Measurements from ENCODE around the gene ADARB2.

The ADARB2 gene

GRCh38 chr10:1534820-1535219 lies 202.5 kb downstream of the ADARB2 start:
- Histone ChIP-seq H3K27ac (ENCODE audit: low read depth, low read length) (no peak overlapping the region), H4K20me1 (ENCODE audit: control insufficient read depth, insufficient read depth, low read depth, low read length) (no peaks in the 10 kb centered on the region), H3K79me2 (ENCODE audit: control insufficient read depth, low read length) (no peaks in the 10 kb centered on the region), H3K4me3 (ENCODE audit: low read length) (no peak overlapping the region), H3K9me3 (ENCODE audit: control insufficient read depth, insufficient read depth, low read length) (no peaks in the 10 kb centered on the region), H3K27me3 (ENCODE audit: control insufficient read depth, low read length) (no peaks in the 10 kb centered on the region), H3K9me2 (replicated peaks; ENCODE audit: control insufficient read depth, low read length) (no peaks in the 10 kb centered on the region), H3K4me1 (ENCODE audit: control insufficient read depth, low read length) (peaks cover 12% of the 10 kb centered on the region), H3K4me2 (ENCODE audit: low read length) (no peak overlapping the region), H3F3A (ENCODE audit: control insufficient read depth, insufficient read depth) (peaks cover 2% of the 10 kb centered on the region; the same call in 1 of the 2 replicates), H3K36me3 (ENCODE audit: control insufficient read depth, low read length) (no peaks in the 10 kb centered on the region)
- no peak for TF ChIP-seq EZH2phosphoT487 (IDR thresholded peaks at IDR 0.05; ENCODE audit: borderline replicate concordance, low read length)
- TF ChIP-seq CTCF (IDR thresholded peaks at IDR 0.05; ENCODE audit: low read depth, low read length, poor library complexity, severe bottlenecking), result no peak

GRCh38 chr10:1532636-1533035 lies 204.7 kb downstream of the ADARB2 start:
- Histone ChIP-seq H3K4me1 (ENCODE audit: control insufficient read depth, low read length) (no peaks in the 10 kb centered on the region), H3K27me3 (ENCODE audit: control insufficient read depth, low read length) (no peaks in the 10 kb centered on the region; the same call in 1 of the 2 replicates)

GRCh38 chr10:1531883-1532597 lies 205.3 kb downstream of the ADARB2 start:
- Histone ChIP-seq H3K9me2 (replicated peaks; ENCODE audit: control insufficient read depth, low read length) (no peaks in the 10 kb centered on the region), H3K4me1 (ENCODE audit: control insufficient read depth, low read length) (no peaks in the 10 kb centered on the region; the same call in 1 of the 2 replicates), H3K4me2 (ENCODE audit: low read length) (no peak overlapping the region), H3K27me3 (ENCODE audit: control insufficient read depth, low read length) (no peaks in the 10 kb centered on the region; the same call in 1 of the 2 replicates), H3K9me3 (ENCODE audit: control insufficient read depth, insufficient read depth, low read length) (no peaks in the 10 kb centered on the region), H4K20me1 (ENCODE audit: control insufficient read depth, insufficient read depth, low read depth, low read length) (no peaks in the 10 kb centered on the region), H3K4me3 (ENCODE audit: low read length) (no peak overlapping the region), H3K79me2 (ENCODE audit: control insufficient read depth, low read length) (no peaks in the 10 kb centered on the region), H3K27ac (ENCODE audit: low read depth, low read length) (no peak overlapping the region), H3F3A (ENCODE audit: control insufficient read depth, insufficient read depth) (no peaks in the 10 kb centered on the region), H3K36me3 (ENCODE audit: control insufficient read depth, low read length) (no peaks in the 10 kb centered on the region)
- TF ChIP-seq CTCF (IDR thresholded peaks at IDR 0.05; ENCODE audit: low read depth, low read length, poor library complexity, severe bottlenecking) (no peak), EZH2phosphoT487 (IDR thresholded peaks at IDR 0.05; ENCODE audit: borderline replicate concordance, low read length) (no peak)

More at GRCh38 chr10:1532636-1533035, 204.7 kb downstream of the ADARB2 start:
- Histone ChIP-seq H3K27ac (ENCODE audit: low read depth, low read length) (no peak overlapping the region), H4K20me1 (ENCODE audit: control insufficient read depth, insufficient read depth, low read depth, low read length) (no peaks in the 10 kb centered on the region), H3K9me3 (ENCODE audit: control insufficient read depth, insufficient read depth, low read length) (no peaks in the 10 kb centered on the region), H3K4me2 (ENCODE audit: low read length) (no peak overlapping the region), H3F3A (ENCODE audit: control insufficient read depth, insufficient read depth) (no peaks in the 10 kb centered on the region), H3K36me3 (ENCODE audit: control insufficient read depth, low read length) (no peaks in the 10 kb centered on the region), H3K79me2 (ENCODE audit: control insufficient read depth, low read length) (no peaks in the 10 kb centered on the region), H3K4me3 (ENCODE audit: low read length) (no peak overlapping the region), H3K9me2 (replicated peaks; ENCODE audit: control insufficient read depth, low read length) (no peaks in the 10 kb centered on the region)
- TF ChIP-seq EZH2phosphoT487 (IDR thresholded peaks at IDR 0.05; ENCODE audit: borderline replicate concordance, low read length), result no peak
- TF ChIP-seq CTCF (IDR thresholded peaks at IDR 0.05; ENCODE audit: low read depth, low read length, poor library complexity, severe bottlenecking), result no peak

Data from DOHH2 (cell line).